Measurements from ENCODE around the gene MFGE8. TPM values are rescaled to one million over a fixed set of nuclear protein-coding genes. Genes with fewer than 3 reads are reported as not detected.

MFGE8 gene
- total RNA-seq, 1 donor from 2014 or later = 10.6 TPM

DNA sequence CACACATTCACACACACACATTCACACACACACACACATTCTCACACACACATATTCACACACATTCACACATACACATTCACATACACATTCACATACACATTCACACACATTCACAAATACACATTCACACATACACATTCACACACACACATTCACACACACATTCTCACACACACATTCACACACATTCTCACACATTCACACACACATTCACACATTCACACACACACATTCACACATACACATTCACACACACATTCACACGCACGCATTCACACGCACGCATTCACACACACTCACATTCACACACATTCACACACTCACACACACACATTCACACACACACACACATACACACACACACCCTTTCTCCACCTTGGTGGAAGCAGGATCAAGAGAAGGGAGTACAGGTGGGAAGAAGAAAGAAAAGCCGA is 12.2 kb downstream of the MFGE8 start:
- Mint-ChIP-seq H3K36me3 (ENCODE audit: low read depth) (no peaks in the 10 kb centered on the region), H3K4me1 (ENCODE audit: low read depth) (peaks cover 34% of the 10 kb centered on the region), H3K27ac (peak overlapping the region; percentile 0), H3K4me3 (no peak overlapping the region), H3K9me3 (no peaks in the 10 kb centered on the region), H3K27me3 (ENCODE audit: insufficient read depth) (no peaks in the 10 kb centered on the region)
- intact Hi-C loops (cut with micrococcal nuclease) = no loop called here
- DNase-seq (ENCODE audit: low spot score) = no peak

DNA sequence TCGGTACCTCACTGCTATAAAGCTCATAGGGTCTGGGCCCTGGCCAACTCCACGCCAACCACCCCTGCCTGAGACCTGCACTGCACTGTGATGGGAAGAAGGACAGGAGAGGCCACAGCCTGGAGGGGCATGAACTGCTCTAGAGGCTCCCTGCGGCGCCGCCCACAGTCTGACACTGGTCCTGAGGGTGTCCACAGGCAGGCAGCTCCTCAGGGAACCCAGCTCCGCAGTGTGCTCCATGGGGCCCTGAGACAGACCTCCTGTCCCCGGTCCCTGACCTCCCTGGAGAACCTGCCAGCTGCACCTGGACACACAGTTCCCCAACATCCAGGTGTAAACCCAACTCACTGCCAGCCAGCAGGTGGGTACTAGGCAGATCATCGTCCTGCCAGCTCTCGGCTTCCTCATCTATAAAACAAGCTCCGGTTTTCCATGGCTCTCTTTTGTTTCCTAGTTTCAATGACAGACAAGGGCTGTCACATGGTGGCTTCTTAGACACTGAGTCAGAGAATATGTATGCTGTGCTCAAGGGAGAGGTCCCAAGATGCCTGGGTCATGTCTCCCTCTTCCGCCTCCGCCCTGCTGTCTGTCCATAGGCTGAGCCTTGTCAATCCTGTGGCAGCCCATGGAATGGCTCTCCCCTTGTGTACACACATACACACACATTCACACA is 12.7 kb downstream of the MFGE8 start:
- Mint-ChIP-seq H3K36me3 (ENCODE audit: low read depth) (no peaks in the 10 kb centered on the region), H3K4me3 (no peak overlapping the region), H3K9me3 (no peaks in the 10 kb centered on the region), H3K27ac (peak overlapping the region; percentile 0), H3K27me3 (ENCODE audit: insufficient read depth) (no peaks in the 10 kb centered on the region), H3K4me1 (ENCODE audit: low read depth) (peaks cover 36% of the 10 kb centered on the region)
- intact Hi-C loops (cut with micrococcal nuclease) = no loop called here
- no peak for DNase-seq (ENCODE audit: low spot score)

DNA sequence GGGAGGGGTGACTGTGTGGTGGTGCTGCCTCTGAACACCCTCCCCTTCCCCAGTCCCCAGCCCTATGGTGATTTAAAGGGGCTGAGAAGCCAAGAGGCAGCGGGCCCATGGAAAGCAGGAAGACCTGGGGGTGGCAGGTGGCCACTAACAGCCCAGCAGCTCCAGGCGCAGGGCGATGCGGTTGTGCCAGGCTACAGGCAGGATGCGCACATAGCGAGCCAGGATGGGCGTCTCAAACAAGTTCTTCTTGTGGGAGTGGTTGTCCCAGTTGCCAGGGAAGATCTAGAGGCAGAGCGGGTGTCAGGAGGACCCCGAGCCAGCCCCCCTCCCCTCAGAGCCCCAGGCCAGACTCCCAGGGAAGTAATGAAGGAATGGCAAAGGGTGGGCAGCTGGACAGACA is 13.9 kb downstream of the MFGE8 start:
- Mint-ChIP-seq H3K4me1 (ENCODE audit: low read depth) (peaks cover 27% of the 10 kb centered on the region), H3K27ac (no peak overlapping the region), H3K4me3 (no peak overlapping the region), H3K36me3 (ENCODE audit: low read depth) (no peaks in the 10 kb centered on the region), H3K27me3 (ENCODE audit: insufficient read depth) (no peaks in the 10 kb centered on the region), H3K9me3 (no peaks in the 10 kb centered on the region)
- intact Hi-C loops (cut with micrococcal nuclease) = loop anchor here (10.0 kb wide), 2 partner anchors 346 to 436 kb away; partner anchors contain the start of genes FANCI and POLG
- no peak for DNase-seq (ENCODE audit: low spot score)

DNA sequence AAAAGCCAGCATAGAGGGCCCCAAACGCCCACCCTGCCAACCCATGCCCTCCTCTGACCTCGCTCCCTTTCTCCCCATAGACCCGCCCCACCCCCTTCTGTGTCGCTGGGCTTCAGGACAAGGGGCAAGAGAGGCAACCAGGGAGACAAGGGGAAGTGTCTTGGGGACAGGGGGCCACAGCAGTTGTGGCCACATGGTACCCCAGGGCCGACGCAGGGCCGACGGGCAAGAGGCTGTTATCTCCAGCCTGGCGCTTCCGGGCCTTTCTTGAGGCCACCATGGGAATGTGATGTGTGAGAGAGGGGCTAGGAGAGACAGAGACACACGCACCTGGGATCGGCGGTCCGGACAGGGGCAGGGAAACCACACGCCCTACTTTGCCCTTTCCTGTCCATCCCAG is 14.4 kb downstream of the MFGE8 start:
- H3K36me3 Mint-ChIP-seq (ENCODE audit: low read depth) = no peaks in the 10 kb centered on the region
- intact Hi-C loops (cut with micrococcal nuclease) = loop anchor here (10.0 kb wide), 2 partner anchors 346 to 436 kb away; partner anchors contain the start of genes FANCI and POLG
- H3K4me3 Mint-ChIP-seq = no peak overlapping the region
- DNase-seq (ENCODE audit: low spot score) = no peak
- no peaks in the 10 kb centered on the region for H3K9me3 Mint-ChIP-seq
- H3K27ac Mint-ChIP-seq = no peak overlapping the region
- H3K27me3 Mint-ChIP-seq (ENCODE audit: insufficient read depth) = no peaks in the 10 kb centered on the region
- peaks cover 27% of the 10 kb centered on the region for H3K4me1 Mint-ChIP-seq (ENCODE audit: low read depth)

DNA sequence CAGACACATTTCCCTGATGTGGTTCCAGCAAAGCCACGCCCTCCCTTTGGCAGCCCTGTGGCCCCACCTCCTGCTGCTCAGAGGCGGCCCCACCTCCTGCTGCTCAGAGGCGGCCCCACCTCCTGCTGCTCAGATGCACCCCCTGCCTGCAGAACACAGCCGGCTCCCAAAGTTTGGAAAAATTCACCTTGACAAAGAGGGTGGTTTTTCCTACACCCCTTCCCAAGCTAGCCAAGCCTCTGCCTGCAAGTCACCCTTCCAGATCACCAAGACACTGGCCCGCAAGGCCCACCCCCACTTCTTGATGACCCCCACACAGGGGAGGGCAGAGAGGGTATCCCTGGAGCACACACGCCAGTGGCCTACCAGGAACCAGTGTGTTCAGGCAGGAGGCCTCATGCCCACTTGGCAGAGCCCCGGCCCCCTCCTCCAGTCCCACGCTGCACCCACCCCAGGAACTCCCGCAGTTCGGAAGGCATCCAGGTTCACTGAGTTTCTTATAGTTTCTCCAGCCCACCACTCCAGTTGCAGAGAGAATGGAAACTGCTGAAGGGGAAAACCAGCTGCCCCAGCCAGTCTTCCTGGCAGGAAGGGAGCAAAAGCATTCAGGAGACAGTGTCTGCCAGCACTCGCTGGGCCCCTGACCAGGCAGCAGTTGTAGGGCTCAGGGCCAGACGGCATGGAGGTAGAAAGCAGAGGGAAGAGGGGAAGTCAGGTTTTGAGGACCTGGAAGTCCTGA is 15.6 kb downstream of the MFGE8 start:
- Mint-ChIP-seq H3K9me3 (no peaks in the 10 kb centered on the region), H3K27ac (no peak overlapping the region), H3K4me1 (ENCODE audit: low read depth) (peaks cover 35% of the 10 kb centered on the region), H3K36me3 (ENCODE audit: low read depth) (no peaks in the 10 kb centered on the region), H3K4me3 (no peak overlapping the region), H3K27me3 (ENCODE audit: insufficient read depth) (no peaks in the 10 kb centered on the region)
- peak; percentile 78 for DNase-seq (ENCODE audit: low spot score)
- intact Hi-C loops (cut with micrococcal nuclease) = loop anchor here (1.0 to 10.0 kb wide), 3 partner anchors 273 to 437 kb away; partner anchors contain the start of genes FANCI and POLG

DNA sequence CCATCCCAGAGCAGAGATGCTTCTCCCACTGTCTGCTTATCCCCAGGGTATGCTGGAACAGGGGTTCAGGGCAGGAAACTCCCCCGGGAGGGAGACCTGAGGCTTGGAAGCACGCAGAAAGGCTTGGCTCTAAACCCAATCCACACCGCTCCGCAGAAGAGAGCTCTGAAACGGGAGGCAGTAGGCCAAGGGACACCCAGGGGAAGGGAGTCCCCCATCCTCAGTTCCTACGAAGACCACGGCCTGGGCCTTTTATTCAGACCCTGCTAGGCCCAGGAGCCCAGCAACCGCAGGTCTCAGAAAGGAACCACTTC is 16.1 kb downstream of the MFGE8 start:
- intact Hi-C loops (cut with micrococcal nuclease) = loop anchor here (1.0 to 10.0 kb wide), 3 partner anchors 273 to 438 kb away; partner anchors contain the start of genes FANCI and POLG
- no peak overlapping the region for H3K4me3 Mint-ChIP-seq
- H3K9me3 Mint-ChIP-seq = no peaks in the 10 kb centered on the region
- no peak for DNase-seq (ENCODE audit: low spot score)
- no peaks in the 10 kb centered on the region for H3K27me3 Mint-ChIP-seq (ENCODE audit: insufficient read depth)
- H3K4me1 Mint-ChIP-seq (ENCODE audit: low read depth) = peaks cover 35% of the 10 kb centered on the region
- no peak overlapping the region for H3K27ac Mint-ChIP-seq
- H3K36me3 Mint-ChIP-seq (ENCODE audit: low read depth) = no peaks in the 10 kb centered on the region

DNA sequence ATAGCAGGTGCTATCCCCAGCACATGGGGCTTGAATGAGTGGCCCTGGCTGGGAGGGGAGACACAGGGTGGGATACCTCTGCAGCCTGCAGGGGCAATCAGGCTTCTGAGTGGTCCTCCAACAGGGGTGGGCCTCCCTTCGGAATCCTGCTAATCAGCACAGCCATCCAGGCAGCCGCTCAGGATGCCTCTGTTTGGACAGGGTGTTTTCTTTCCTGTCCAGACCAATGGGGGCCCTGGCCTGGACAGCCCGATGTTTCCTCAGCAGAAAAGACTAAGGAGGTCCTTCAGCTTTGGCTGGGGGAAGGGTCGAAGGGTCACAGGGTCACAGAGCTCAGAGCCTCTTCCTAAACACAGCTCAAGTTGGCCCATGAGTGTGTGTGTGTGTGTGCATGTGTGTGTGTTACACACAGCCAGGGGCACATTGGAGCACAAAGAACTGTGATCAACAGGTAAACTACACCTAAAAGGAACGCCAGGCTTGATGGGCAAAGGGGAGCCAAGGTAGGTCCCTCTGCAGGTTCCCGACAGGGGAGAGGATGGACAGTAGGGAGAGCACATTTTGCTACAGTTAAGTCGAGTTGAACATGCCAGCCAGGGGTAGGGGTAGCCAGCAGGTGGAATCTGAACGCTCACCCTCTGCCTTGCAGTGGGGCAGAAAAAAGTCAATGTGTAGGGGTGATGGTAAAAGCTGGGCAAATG is 16.7 kb downstream of the MFGE8 start:
- Mint-ChIP-seq H3K27ac (peak overlapping the region; percentile 8), H3K36me3 (ENCODE audit: low read depth) (no peaks in the 10 kb centered on the region), H3K9me3 (no peaks in the 10 kb centered on the region), H3K4me1 (ENCODE audit: low read depth) (peaks cover 35% of the 10 kb centered on the region), H3K4me3 (peak overlapping the region; percentile 31), H3K27me3 (ENCODE audit: insufficient read depth) (no peaks in the 10 kb centered on the region)
- DNase-seq (ENCODE audit: low spot score) = no peak
- intact Hi-C loops (cut with micrococcal nuclease) = loop anchor here (1.0 to 10.0 kb wide), 3 partner anchors 272 to 438 kb away; partner anchors contain the start of genes FANCI and POLG

DNA sequence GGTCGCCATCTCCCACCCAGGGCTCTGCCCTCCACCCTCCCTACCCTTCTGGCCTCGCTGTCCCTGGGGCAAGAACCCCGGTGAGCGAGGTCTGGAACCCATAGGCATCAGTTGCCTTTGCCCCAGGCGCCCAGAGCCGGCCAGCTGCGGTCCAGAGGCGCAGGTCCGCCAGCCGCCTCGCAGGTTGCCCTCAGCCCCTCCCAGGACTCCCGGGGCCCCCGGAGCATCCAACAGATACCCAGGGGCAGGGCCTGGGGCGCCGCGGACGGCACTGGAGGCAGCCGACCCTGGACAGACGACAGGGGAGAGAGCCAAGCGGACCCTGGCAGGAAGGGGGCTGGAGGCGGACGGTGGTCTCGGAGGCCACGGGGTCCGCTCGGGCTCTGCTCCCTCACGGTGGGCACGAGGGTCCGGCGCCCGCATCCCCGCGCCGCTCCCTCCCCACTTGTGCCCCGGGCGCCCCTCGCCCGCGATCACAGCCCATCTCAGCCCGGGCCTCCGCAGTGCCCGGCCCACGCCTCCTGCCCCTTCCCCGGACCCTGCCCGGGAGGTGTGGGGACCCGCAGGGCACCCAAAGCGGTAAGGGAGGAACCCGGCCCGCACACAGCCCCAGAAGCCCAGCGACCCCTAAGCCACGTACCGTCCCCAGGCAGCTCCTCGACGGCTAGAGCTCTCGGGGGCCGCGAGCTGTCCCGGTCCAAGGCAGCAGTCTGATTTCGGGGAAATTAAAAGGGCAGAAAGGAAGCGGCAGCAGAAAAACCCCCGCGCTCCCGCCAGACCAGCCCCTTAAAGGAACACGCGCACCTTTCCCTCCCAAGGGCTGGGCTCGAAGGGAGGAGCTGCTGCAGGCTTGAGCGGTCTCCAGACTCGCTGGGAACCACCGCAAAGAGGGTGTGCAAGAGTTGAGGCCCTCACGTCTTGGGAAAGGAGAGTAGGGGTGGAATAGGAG is 18.1 kb downstream of the MFGE8 start, which contains the start of gene HAPLN3:
TSS of gene HAPLN3 (minus strand) at position 726 of the 949 bp plus-strand sequence. CDS start 8,246 bp downstream, outside the sequence.
- Mint-ChIP-seq H3K36me3 (ENCODE audit: low read depth) (peaks cover 1% of the 10 kb centered on the region), H3K4me1 (ENCODE audit: low read depth) (peaks cover 35% of the 10 kb centered on the region), H3K4me3 (peak within 1 kb of the TSS; percentile 86), H3K27me3 (ENCODE audit: insufficient read depth) (no peaks in the 10 kb centered on the region), H3K9me3 (no peaks in the 10 kb centered on the region), H3K27ac (peak within 1 kb of the TSS; percentile 87)
- intact Hi-C loops (cut with micrococcal nuclease) = loop anchor here (1.0 to 10.0 kb wide), 7 partner anchors 9 to 440 kb away; partner anchors contain the start of genes ABHD2, FANCI, MFGE8 and POLG
- DNase-seq (ENCODE audit: low spot score) = peak; percentile 61

DNA sequence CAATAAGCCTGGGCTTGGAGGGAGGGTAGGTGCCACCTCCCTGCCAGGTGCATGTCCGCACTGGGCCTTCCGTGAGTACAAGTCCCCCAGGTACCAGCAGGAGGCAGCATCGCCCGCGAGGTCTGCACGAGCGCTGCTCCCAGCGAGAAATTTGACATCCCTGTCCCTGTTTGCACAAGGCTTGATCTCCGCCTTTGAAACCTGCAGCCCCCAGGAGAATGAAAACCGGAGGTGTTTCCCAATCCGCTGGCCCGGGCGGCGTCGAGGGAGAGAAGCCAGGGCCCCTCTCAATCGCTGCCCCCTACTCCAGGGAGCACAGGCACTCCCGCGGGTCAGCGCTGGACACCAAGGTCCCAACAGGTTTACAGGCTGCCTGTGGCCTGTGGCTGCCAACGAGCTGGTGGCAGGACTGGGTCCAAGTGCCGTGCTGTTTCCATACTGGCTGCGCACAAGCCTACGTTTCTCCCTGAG is 18.8 kb downstream of the MFGE8 start:
- Mint-ChIP-seq H3K36me3 (ENCODE audit: low read depth) (peaks cover 1% of the 10 kb centered on the region), H3K27me3 (ENCODE audit: insufficient read depth) (no peaks in the 10 kb centered on the region), H3K9me3 (no peaks in the 10 kb centered on the region), H3K27ac (peak overlapping the region; percentile 62), H3K4me1 (ENCODE audit: low read depth) (peaks cover 35% of the 10 kb centered on the region), H3K4me3 (peak overlapping the region; percentile 86)
- DNase-seq (ENCODE audit: low spot score) = peak; percentile 75
- intact Hi-C loops (cut with micrococcal nuclease) = loop anchor here (1.0 to 10.0 kb wide), 6 partner anchors 10 to 440 kb away; partner anchors contain the start of genes ABHD2, FANCI and POLG

DNA sequence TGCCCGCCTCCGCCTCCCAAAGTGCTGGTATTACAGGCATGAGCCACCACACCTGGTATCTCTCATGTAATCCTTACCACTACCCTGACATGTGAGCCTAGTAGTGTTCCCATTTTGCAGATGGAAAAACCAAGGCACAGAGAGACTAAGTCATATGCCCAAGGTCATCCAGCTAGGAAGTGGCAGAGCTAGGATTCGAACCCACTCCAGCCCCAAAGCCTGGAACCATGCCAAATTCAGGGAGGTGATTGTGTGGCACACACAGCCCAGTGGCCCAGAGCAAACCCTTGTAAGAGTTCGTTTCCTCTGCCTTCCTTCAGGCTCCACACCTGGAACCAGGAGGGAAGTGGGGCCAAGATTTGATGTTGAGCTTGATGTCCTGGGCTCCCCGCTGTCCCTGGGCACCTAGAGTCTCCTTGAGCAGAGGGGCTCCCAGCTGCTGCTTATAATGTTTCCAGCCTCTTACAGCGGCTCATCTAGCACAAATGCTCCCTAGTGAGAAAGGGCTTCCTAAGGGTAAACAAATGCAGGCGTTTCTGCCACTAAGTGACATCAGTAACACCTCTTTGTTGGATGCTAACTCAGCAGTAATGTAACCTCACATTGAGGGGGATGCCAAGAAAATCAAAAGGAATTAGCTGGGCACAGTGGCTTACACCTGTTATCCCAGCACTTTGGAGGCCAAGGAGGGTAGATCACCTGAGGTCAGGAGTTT is 21.5 kb downstream of the MFGE8 start:
- peaks cover 23% of the 10 kb centered on the region for H3K4me1 Mint-ChIP-seq (ENCODE audit: low read depth)
- no peaks in the 10 kb centered on the region for H3K9me3 Mint-ChIP-seq
- no peaks in the 10 kb centered on the region for H3K27me3 Mint-ChIP-seq (ENCODE audit: insufficient read depth)
- no peak overlapping the region for H3K27ac Mint-ChIP-seq
- peaks cover 7% of the 10 kb centered on the region for H3K36me3 Mint-ChIP-seq (ENCODE audit: low read depth)
- no peak overlapping the region for H3K4me3 Mint-ChIP-seq
- intact Hi-C loops (cut with micrococcal nuclease) = loop anchor here (10.0 kb wide), 2 partner anchors 353 to 443 kb away; partner anchors contain the start of genes FANCI and POLG
- DNase-seq (ENCODE audit: low spot score) = no peak

DNA sequence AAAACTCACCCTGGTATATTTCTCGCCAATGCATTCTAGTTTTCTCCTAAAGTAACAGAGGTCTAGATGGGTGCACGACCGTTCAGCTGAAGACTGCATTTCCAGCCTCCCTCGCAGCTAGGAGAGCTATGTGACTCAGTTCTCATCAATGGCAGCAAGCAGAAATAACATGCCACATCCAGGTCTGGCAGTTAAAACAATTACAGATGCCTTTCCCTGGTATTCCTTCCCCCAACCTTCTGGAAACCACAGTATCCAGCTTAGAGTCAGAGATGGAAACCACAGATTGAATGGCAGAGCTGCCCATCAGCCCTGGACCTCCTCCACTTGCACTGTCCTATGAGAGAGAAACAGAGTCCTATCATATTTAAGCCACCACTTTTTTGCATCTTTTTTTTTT is 22.7 kb downstream of the MFGE8 start:
- Mint-ChIP-seq H3K27me3 (ENCODE audit: insufficient read depth) (no peaks in the 10 kb centered on the region), H3K27ac (no peak overlapping the region), H3K36me3 (ENCODE audit: low read depth) (peaks cover 8% of the 10 kb centered on the region), H3K9me3 (no peaks in the 10 kb centered on the region), H3K4me3 (no peak overlapping the region), H3K4me1 (ENCODE audit: low read depth) (peaks cover 16% of the 10 kb centered on the region)
- intact Hi-C loops (cut with micrococcal nuclease) = loop anchor here (10.0 kb wide), 2 partner anchors 354 to 444 kb away; partner anchors contain the start of genes FANCI and POLG
- no peak for DNase-seq (ENCODE audit: low spot score)

Measured in activated T-helper 1 cell treated with anti-CD3 and anti-CD28 coated beads, Interleukin-12 subunit alpha, Interleukin-12 subunit beta, Interleukin-2, Interleukin-4 antibody, amounts not matched to agents 30 ng/mL and 10 ng/mL and 1 ng/mL, durations not matched to agents 14 hours and 24 hours and 36 hours (primary cell).